PC-3 (cell line): Measurements from ENCODE around the gene POSTN.

ENCODE experiments used
- CTCF ChIP-seq: fragments of 300-600 bp; sonication (generic); conservative IDR thresholded peaks from 2 replicates; pipeline ENCODE4 v1.5.1; 2017; ENCODE audit warnings: antibody characterized with exemption, low read depth, mild to moderate bottlenecking, low read length
- EZH2phosphoT487 ChIP-seq: fragments of 300-600 bp; sonication (generic); IDR thresholded peaks from 2 replicates; pipeline ENCODE4 v1.6.1; 2018; ENCODE audit warnings: mild to moderate bottlenecking, antibody characterized with exemption, low read length, borderline replicate concordance

GRCh38 chr13:37534181-37534580 is 64.4 kb downstream of the POSTN start:
- no peak for TF ChIP-seq EZH2phosphoT487
- TF ChIP-seq CTCF, result no peak
